ENCODE data around the gene GRAMD1A.
A peak's percentile ranks its signal among the peaks of the same experiment; 100 is the strongest.
"Not testable (repeated sequence)": the region's sequence is repeated elsewhere in the genome, so short reads cannot be mapped to it uniquely, and the experiment has no call there.

Gene GRAMD1A

DNA sequence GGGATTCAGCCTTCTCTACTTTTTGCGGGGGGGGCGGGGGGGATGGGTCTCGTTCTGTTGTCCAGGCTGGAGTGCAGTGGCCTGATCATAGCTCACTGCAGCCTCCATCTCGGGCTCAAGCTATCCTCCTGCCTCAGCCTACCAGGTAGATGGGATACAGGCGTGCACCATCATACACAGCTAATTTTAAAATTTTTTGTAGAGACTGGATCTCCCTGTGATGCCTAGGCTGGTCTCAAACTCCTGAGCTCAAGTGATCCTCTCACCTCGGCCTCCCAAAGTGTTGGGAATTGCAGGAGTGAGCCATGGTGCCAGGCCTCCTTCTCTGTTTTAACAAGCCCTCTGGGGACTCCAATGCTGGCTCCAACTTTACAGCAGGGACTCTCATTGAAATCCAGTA, 35.5 kb upstream of the GRAMD1A start:
- Histone ChIP-seq H3K27ac (ENCODE audit: low read length) (no peak overlapping the region), H3K4me1 (ENCODE audit: control insufficient read depth, low read depth, low read length) (peaks cover 5% of the 10 kb centered on the region), H3K9ac (ENCODE audit: low read length) (no peak overlapping the region), H3K9me3 (ENCODE audit: control insufficient read depth, low read depth, low read length) (peaks cover 3% of the 10 kb centered on the region), H3K27me3 (ENCODE audit: control insufficient read depth, insufficient read depth, low read length) (peaks cover 14% of the 10 kb centered on the region), H3K4me3 (ENCODE audit: low read length) (peak overlapping the region; percentile 73), H3K36me3 (ENCODE audit: control insufficient read depth, low read depth, low read length) (no peaks in the 10 kb centered on the region)

GRCh38 chr19:34965505-34965904, 34.6 kb upstream of the GRAMD1A start:
- H3K9me3 ChIP-seq (ENCODE audit: control insufficient read depth, low read depth, low read length); H3K27ac ChIP-seq (ENCODE audit: low read length); H3K4me1 ChIP-seq (ENCODE audit: control insufficient read depth, low read depth, low read length); H3K36me3 ChIP-seq (ENCODE audit: control insufficient read depth, low read depth, low read length); H3K4me3 ChIP-seq (ENCODE audit: low read length); H3K9ac ChIP-seq (ENCODE audit: low read length): not testable (repeated sequence)
- H3K27me3 ChIP-seq (ENCODE audit: control insufficient read depth, insufficient read depth, low read length): peaks cover 14% of the 10 kb centered on the region

- peaks cover 3% of the 10 kb centered on the region for H3K4me1 ChIP-seq (ENCODE audit: control insufficient read depth, low read depth, low read length)
- peaks cover 8% of the 10 kb centered on the region for H3K9me3 ChIP-seq (ENCODE audit: control insufficient read depth, low read depth, low read length)
- no peak overlapping the region for H3K4me3 ChIP-seq (ENCODE audit: low read length)
- peaks cover 8% of the 10 kb centered on the region for H3K27me3 ChIP-seq (ENCODE audit: control insufficient read depth, insufficient read depth, low read length)
- H3K36me3 ChIP-seq (ENCODE audit: control insufficient read depth, low read depth, low read length): no peaks in the 10 kb centered on the region
- no peak overlapping the region for H3K9ac ChIP-seq (ENCODE audit: low read length)
- no peak overlapping the region for H3K27ac ChIP-seq (ENCODE audit: low read length)
Observed at GRCh38 chr19:34967551-34967950, 32.6 kb upstream of the GRAMD1A start.

DNA sequence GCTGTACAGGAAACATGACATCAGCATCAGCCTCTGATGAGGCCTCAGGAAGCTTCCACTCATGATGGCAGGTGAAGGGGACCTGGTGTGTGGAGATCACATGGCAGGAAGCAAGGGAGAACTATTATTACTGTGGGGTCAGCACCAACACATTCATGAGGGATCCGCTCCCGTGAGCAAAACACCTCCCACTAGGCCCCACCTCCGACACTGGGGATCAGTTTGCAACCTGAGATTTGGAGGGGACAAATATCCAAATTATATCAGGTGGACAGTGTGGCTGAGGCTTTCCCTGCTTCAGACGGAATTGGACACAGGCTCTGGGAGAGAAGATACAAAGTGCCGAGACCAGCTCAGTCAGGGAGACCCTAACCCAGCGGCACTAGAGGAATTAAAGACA, 30.4 kb upstream of the GRAMD1A start:
- Histone ChIP-seq H3K4me1 (ENCODE audit: control insufficient read depth, low read depth, low read length) (no peaks in the 10 kb centered on the region), H3K4me3 (ENCODE audit: low read length) (no peak overlapping the region), H3K27me3 (ENCODE audit: control insufficient read depth, insufficient read depth, low read length) (no peaks in the 10 kb centered on the region), H3K9ac (ENCODE audit: low read length) (no peak overlapping the region), H3K9me3 (ENCODE audit: control insufficient read depth, low read depth, low read length) (peaks cover 8% of the 10 kb centered on the region), H3K36me3 (ENCODE audit: control insufficient read depth, low read depth, low read length) (no peaks in the 10 kb centered on the region), H3K27ac (ENCODE audit: low read length) (no peak overlapping the region)

GRCh38 chr19:34970185-34970780, 29.8 kb upstream of the GRAMD1A start:
- not testable (repeated sequence) for H3K4me1 ChIP-seq (ENCODE audit: control insufficient read depth, low read depth, low read length); H3K9me3 ChIP-seq (ENCODE audit: control insufficient read depth, low read depth, low read length); H3K9ac ChIP-seq (ENCODE audit: low read length); H3K4me3 ChIP-seq (ENCODE audit: low read length); H3K36me3 ChIP-seq (ENCODE audit: control insufficient read depth, low read depth, low read length); H3K27ac ChIP-seq (ENCODE audit: low read length); H3K27me3 ChIP-seq (ENCODE audit: control insufficient read depth, insufficient read depth, low read length)

GRCh38 chr19:34972163-34972705, 27.9 kb upstream of the GRAMD1A start:
- no peak overlapping the region for H3K4me3 ChIP-seq (ENCODE audit: low read length)
- H3K9me3 ChIP-seq (ENCODE audit: control insufficient read depth, low read depth, low read length): peaks cover 8% of the 10 kb centered on the region
- H3K36me3 ChIP-seq (ENCODE audit: control insufficient read depth, low read depth, low read length): no peaks in the 10 kb centered on the region
- no peaks in the 10 kb centered on the region for H3K4me1 ChIP-seq (ENCODE audit: control insufficient read depth, low read depth, low read length)
- H3K27ac ChIP-seq (ENCODE audit: low read length): no peak overlapping the region
- no peak overlapping the region for H3K9ac ChIP-seq (ENCODE audit: low read length)
- H3K27me3 ChIP-seq (ENCODE audit: control insufficient read depth, insufficient read depth, low read length): no peaks in the 10 kb centered on the region

DNA sequence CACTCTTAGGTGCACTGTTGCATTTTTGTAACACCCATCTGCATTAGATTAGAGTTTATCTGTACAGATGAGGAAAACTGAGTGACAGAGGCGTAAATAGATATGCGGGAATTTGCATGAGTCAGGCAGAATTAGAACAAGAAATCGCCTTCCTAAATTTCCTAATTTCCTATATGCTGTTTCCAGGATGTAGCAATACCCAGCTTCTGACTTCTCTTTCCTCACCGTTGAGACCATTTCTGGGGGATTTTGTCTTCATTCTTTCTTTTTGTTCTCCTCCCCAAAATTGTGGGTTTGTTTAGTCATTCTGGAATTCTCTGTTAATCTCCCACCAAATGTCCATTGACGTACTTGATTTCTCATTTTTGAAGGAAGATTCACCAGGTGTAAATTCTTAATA, 25.5 kb upstream of the GRAMD1A start:
- Histone ChIP-seq H3K9me3 (ENCODE audit: control insufficient read depth, low read depth, low read length) (peaks cover 7% of the 10 kb centered on the region), H3K4me3 (ENCODE audit: low read length) (no peak overlapping the region), H3K4me1 (ENCODE audit: control insufficient read depth, low read depth, low read length) (no peaks in the 10 kb centered on the region), H3K9ac (ENCODE audit: low read length) (no peak overlapping the region), H3K27ac (ENCODE audit: low read length) (no peak overlapping the region), H3K36me3 (ENCODE audit: control insufficient read depth, low read depth, low read length) (no peaks in the 10 kb centered on the region), H3K27me3 (ENCODE audit: control insufficient read depth, insufficient read depth, low read length) (no peaks in the 10 kb centered on the region)

GRCh38 chr19:34975056-34975455, 25.1 kb upstream of the GRAMD1A start:
- no peak overlapping the region for H3K4me3 ChIP-seq (ENCODE audit: low read length)
- no peaks in the 10 kb centered on the region for H3K36me3 ChIP-seq (ENCODE audit: control insufficient read depth, low read depth, low read length)
- H3K4me1 ChIP-seq (ENCODE audit: control insufficient read depth, low read depth, low read length): no peaks in the 10 kb centered on the region
- H3K27ac ChIP-seq (ENCODE audit: low read length): no peak overlapping the region
- no peak overlapping the region for H3K9ac ChIP-seq (ENCODE audit: low read length)
- no peaks in the 10 kb centered on the region for H3K27me3 ChIP-seq (ENCODE audit: control insufficient read depth, insufficient read depth, low read length)
- peaks cover 5% of the 10 kb centered on the region for H3K9me3 ChIP-seq (ENCODE audit: control insufficient read depth, low read depth, low read length)

- Histone ChIP-seq H3K27ac (ENCODE audit: low read length) (no peak overlapping the region), H3K9me3 (ENCODE audit: control insufficient read depth, low read depth, low read length) (no peaks in the 10 kb centered on the region), H3K9ac (ENCODE audit: low read length) (no peak overlapping the region), H3K4me3 (ENCODE audit: low read length) (no peak overlapping the region), H3K27me3 (ENCODE audit: control insufficient read depth, insufficient read depth, low read length) (no peaks in the 10 kb centered on the region), H3K36me3 (ENCODE audit: control insufficient read depth, low read depth, low read length) (no peaks in the 10 kb centered on the region), H3K4me1 (ENCODE audit: control insufficient read depth, low read depth, low read length) (no peaks in the 10 kb centered on the region)
Observed at GRCh38 chr19:34976611-34977010, 23.5 kb upstream of the GRAMD1A start.

GRCh38 chr19:34979819-34980640, 20.1 kb upstream of the GRAMD1A start:
- Histone ChIP-seq H3K4me1 (ENCODE audit: control insufficient read depth, low read depth, low read length) (peaks cover under 1% of the 10 kb centered on the region), H3K27me3 (ENCODE audit: control insufficient read depth, insufficient read depth, low read length) (no peaks in the 10 kb centered on the region), H3K4me3 (ENCODE audit: low read length) (no peak overlapping the region), H3K27ac (ENCODE audit: low read length) (no peak overlapping the region), H3K9ac (ENCODE audit: low read length) (no peak overlapping the region), H3K9me3 (ENCODE audit: control insufficient read depth, low read depth, low read length) (no peaks in the 10 kb centered on the region), H3K36me3 (ENCODE audit: control insufficient read depth, low read depth, low read length) (no peaks in the 10 kb centered on the region)

DNA sequence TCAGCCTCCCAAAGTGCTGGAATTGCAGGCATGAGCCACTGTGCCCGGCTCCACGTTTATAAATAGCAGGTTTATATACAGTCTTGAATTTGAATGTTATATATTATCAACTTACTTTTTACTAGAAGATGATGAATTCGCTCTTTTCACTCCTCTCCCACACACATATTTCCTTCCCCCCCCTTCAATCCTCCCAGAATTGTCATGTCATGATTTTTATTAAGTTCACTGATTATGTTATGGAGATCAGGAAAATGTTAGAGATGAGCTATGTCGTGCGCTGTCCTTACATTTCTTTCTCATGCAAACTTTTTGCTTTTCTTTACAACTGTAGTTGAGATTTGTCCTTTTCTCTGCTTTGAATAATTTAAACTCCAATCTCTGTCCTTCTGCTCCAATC, 17.8 kb upstream of the GRAMD1A start:
- H3K4me1 ChIP-seq (ENCODE audit: control insufficient read depth, low read depth, low read length): peaks cover 9% of the 10 kb centered on the region
- H3K27ac ChIP-seq (ENCODE audit: low read length): no peak overlapping the region
- no peaks in the 10 kb centered on the region for H3K36me3 ChIP-seq (ENCODE audit: control insufficient read depth, low read depth, low read length)
- H3K27me3 ChIP-seq (ENCODE audit: control insufficient read depth, insufficient read depth, low read length): no peaks in the 10 kb centered on the region
- H3K4me3 ChIP-seq (ENCODE audit: low read length): no peak overlapping the region
- H3K9ac ChIP-seq (ENCODE audit: low read length): no peak overlapping the region
- H3K9me3 ChIP-seq (ENCODE audit: control insufficient read depth, low read depth, low read length): no peaks in the 10 kb centered on the region

- H3K4me1 ChIP-seq (ENCODE audit: control insufficient read depth, low read depth, low read length): peaks cover 9% of the 10 kb centered on the region
- no peak overlapping the region for H3K9ac ChIP-seq (ENCODE audit: low read length)
- H3K27ac ChIP-seq (ENCODE audit: low read length): no peak overlapping the region
- no peak overlapping the region for H3K4me3 ChIP-seq (ENCODE audit: low read length)
- no peaks in the 10 kb centered on the region for H3K27me3 ChIP-seq (ENCODE audit: control insufficient read depth, insufficient read depth, low read length)
- no peaks in the 10 kb centered on the region for H3K36me3 ChIP-seq (ENCODE audit: control insufficient read depth, low read depth, low read length)
- H3K9me3 ChIP-seq (ENCODE audit: control insufficient read depth, low read depth, low read length): no peaks in the 10 kb centered on the region
Observed at GRCh38 chr19:34983786-34984185, 16.3 kb upstream of the GRAMD1A start.

Measured in iPS-18a (cell line).